HepG2 (cell line): ENCODE data around the gene IZUMO4. TPM values are rescaled to one million over a fixed set of nuclear protein-coding genes. Genes with fewer than 3 reads are reported as not detected.

Experiments used
- AGO2 ChIP-seq: fragments of 200-400 bp; formaldehyde crosslinking; optimal IDR thresholded peaks from 2 replicates; pipeline ENCODE3; 2017; ENCODE audit warnings: mild to moderate bottlenecking, low read depth, low read length, moderate library complexity
- ARNT2 ChIP-seq: sonication (generic); formaldehyde crosslinking; IDR thresholded peaks from 2 replicates; pipeline ENCODE4 v1.8.0; 2022; ENCODE audit warnings: mild to moderate bottlenecking, low read depth, missing genetic modification reagents, moderate library complexity
- GATAD1 ChIP-seq: IDR thresholded peaks from 2 replicates; pipeline ENCODE4 v1.6.1; 2016; ENCODE audit warnings: missing genetic modification reagents, missing compliant biosample characterization
- GLI4 ChIP-seq: sonication (generic); formaldehyde crosslinking; IDR thresholded peaks from 2 replicates; pipeline ENCODE4 v1.5.1; 2020; ENCODE audit warnings: missing genetic modification reagents, mild to moderate bottlenecking, moderate library complexity, borderline replicate concordance
- KLF13 ChIP-seq: sonication (generic); formaldehyde crosslinking; IDR thresholded peaks from 2 replicates; pipeline ENCODE4 v1.4.0; 2020; ENCODE audit warnings: mild to moderate bottlenecking, missing genetic modification reagents
- KLF6 ChIP-seq: IDR thresholded peaks from 2 replicates; pipeline ENCODE4 v1.8.0; 2016; ENCODE audit warnings: missing biosample characterization, missing genetic modification reagents
- MXD1 ChIP-seq: sonication (generic); formaldehyde crosslinking; IDR thresholded peaks from 2 replicates; pipeline ENCODE4 v1.4.0; 2020; ENCODE audit warnings: mild to moderate bottlenecking, missing genetic modification reagents
- NBN ChIP-seq: fragments of 450-650 bp; conservative IDR thresholded peaks from 2 replicates; pipeline ENCODE4 v1.6.1; 2017
- RFX3 ChIP-seq: IDR thresholded peaks from 2 replicates; pipeline ENCODE4 v1.6.1; 2016; ENCODE audit warnings: missing biosample characterization, missing genetic modification reagents
- SNAPC2 ChIP-seq: sonication (generic); formaldehyde crosslinking; IDR thresholded peaks from 2 replicates; pipeline ENCODE4 v1.8.1; 2022; ENCODE audit warnings: mild to moderate bottlenecking, missing genetic modification reagents
- TAF1 ChIP-seq: sonication (generic); formaldehyde crosslinking; IDR thresholded peaks from 2 replicates; pipeline ENCODE4 v1.4.0; 2020; ENCODE audit warnings: missing genetic modification reagents
- TAF15 ChIP-seq: fragments of 200-400 bp; formaldehyde crosslinking; IDR thresholded peaks from one replicate; pipeline ENCODE4 v1.6.1; 2018; ENCODE audit warnings: mild to moderate bottlenecking, low read depth, low read length; ENCODE audit not compliant: poor library complexity, severe bottlenecking
- TEAD2 ChIP-seq: sonication (generic); formaldehyde crosslinking; IDR thresholded peaks from 2 replicates; pipeline ENCODE4 v1.9.0; 2021; ENCODE audit warnings: missing genetic modification reagents
- TEAD3 ChIP-seq: optimal IDR thresholded peaks from 2 replicates; pipeline ENCODE3; 2016; ENCODE audit warnings: borderline replicate concordance
- THAP11 ChIP-seq: IDR thresholded peaks from 2 replicates; pipeline ENCODE4 v1.6.1; 2016; ENCODE audit warnings: missing biosample characterization, missing genetic modification reagents
- TP53 ChIP-seq: sonication (generic); formaldehyde crosslinking; conservative IDR thresholded peaks from 2 replicates; pipeline ENCODE4 v1.4.0; 2020; ENCODE audit warnings: missing genetic modification reagents
- U2AF1 ChIP-seq: fragments of 200-400 bp; formaldehyde crosslinking; optimal IDR thresholded peaks from 2 replicates; pipeline ENCODE3; 2017; ENCODE audit warnings: mild to moderate bottlenecking, low read depth, low read length
- ZBTB10 ChIP-seq: sonication (generic); formaldehyde crosslinking; IDR thresholded peaks from 2 replicates; pipeline ENCODE4 v1.4.0; 2020; ENCODE audit warnings: missing genetic modification reagents, borderline replicate concordance
- ZFP36L1 ChIP-seq: sonication (generic); formaldehyde crosslinking; IDR thresholded peaks from 2 replicates; pipeline ENCODE4 v1.8.0; 2022; ENCODE audit warnings: mild to moderate bottlenecking, missing genetic modification reagents, moderate library complexity
- ZNF329 ChIP-seq: sonication (generic); formaldehyde crosslinking; IDR thresholded peaks from 2 replicates; pipeline ENCODE4 v1.9.0; 2021; ENCODE audit warnings: low read depth, mild to moderate bottlenecking, missing genetic modification reagents
- ZNF775 ChIP-seq: sonication (generic); formaldehyde crosslinking; IDR thresholded peaks from 2 replicates; pipeline ENCODE4 v1.4.0; 2020; ENCODE audit warnings: missing genetic modification reagents, mild to moderate bottlenecking, moderate library complexity, borderline replicate concordance
- ZNF777 ChIP-seq: sonication (generic); formaldehyde crosslinking; IDR thresholded peaks from 2 replicates; pipeline ENCODE4 v1.4.0; 2020; ENCODE audit warnings: missing genetic modification reagents
- ZNF883 ChIP-seq: sonication (generic); formaldehyde crosslinking; IDR thresholded peaks from 2 replicates; pipeline ENCODE4 v1.5.1; 2020; ENCODE audit warnings: mild to moderate bottlenecking, missing genetic modification reagents; ENCODE audit errors: not compliant biosample characterization
- polyA plus RNA-seq, 8 experiments: library from polyadenylated mRNA; depleted of rRNA in 3 of 8; stranded (reverse) in 7 of 8; unstranded in 1 of 8; fragments of >200 nt; fragmentation: Illumina TruSeq in 4 of 8; extraction: Trizol in 4 of 8; gene quantifications; 2 replicates each; pipeline versions ENCODE4 v1.2.1 to v1.2.3, GENCODE V29; 2011 to 2016; ENCODE audit warnings: low read depth in 4 of 8, missing spikeins in 1 of 8, mixed read lengths in 1 of 8; ENCODE audit not compliant: insufficient read depth in 1 of 8
- total RNA-seq, 5 experiments: library from RNA; depleted of rRNA; stranded (reverse); fragments of >200 nt; fragmentation: Illumina TruSeq; extraction: Trizol; gene quantifications; 2 replicates each; pipeline ENCODE4 v1.2.3, GENCODE V29; 2016; ENCODE audit warnings: low read depth in 1 of 5
- TF ChIP-seq, protein P1 (sequence below): sonication (generic); formaldehyde crosslinking; IDR thresholded peaks from 2 replicates; pipeline ENCODE4 v1.5.0; 2020; ENCODE audit warnings: mild to moderate bottlenecking, missing genetic modification reagents

IZUMO4 gene
- total and polyA plus RNA-seq, 2 of the 13 experiments (the other 11 are each of a cell fraction or from before 2014, with no cell fraction given) = 0.77 to 3.9 TPM

DNA sequence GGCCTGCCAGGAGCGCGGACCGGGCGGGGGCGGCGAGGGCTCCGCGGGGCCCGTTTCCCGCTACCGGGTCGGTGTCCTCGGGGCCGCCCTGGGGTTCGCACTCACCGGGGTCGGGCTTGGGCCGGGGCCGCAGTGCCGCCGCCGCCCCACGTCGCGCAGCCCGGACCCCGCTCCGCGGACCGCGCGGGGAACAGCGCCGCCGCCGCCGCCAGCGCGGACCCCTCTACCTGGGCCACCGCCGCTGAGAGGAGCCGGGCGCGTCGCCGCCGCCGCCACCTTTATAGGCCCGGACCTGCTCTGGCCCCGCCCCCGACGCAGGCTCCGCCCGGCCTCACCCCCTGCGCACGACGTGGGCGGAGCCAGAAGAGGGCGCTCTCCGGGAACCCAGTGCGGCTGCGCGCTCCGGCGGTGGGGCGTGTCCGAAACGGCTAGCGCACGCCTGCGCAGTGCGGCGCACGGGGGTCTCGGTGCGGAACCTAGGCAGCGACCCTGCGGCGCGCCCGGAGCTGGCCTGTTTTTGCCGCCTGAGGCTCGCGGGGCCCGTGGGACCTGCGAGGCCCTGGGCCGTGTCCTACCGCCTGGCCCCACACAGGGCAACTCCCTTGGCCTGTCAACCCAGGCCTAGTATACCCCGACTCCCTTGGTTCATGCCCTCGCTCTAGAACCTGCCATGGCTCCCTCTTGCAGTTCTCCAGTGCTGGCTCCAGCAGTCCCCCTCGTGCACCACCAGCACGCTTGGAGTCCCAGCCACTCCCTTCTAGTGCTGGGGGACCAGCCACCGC, 45.5 kb upstream of the IZUMO4 start, which contains the start of gene MKNK2 (continued):
- TF ChIP-seq ZNF883 (CRISPR knock-in tag) = no peak
- TF ChIP-seq ZBTB10 (CRISPR knock-in tag) = no peak
- 0 out of 2 replicates have a peak, but pooled peaks have one; percentile 53 for TF ChIP-seq KLF6 (CRISPR knock-in tag)
- TF ChIP-seq, protein P1, sequence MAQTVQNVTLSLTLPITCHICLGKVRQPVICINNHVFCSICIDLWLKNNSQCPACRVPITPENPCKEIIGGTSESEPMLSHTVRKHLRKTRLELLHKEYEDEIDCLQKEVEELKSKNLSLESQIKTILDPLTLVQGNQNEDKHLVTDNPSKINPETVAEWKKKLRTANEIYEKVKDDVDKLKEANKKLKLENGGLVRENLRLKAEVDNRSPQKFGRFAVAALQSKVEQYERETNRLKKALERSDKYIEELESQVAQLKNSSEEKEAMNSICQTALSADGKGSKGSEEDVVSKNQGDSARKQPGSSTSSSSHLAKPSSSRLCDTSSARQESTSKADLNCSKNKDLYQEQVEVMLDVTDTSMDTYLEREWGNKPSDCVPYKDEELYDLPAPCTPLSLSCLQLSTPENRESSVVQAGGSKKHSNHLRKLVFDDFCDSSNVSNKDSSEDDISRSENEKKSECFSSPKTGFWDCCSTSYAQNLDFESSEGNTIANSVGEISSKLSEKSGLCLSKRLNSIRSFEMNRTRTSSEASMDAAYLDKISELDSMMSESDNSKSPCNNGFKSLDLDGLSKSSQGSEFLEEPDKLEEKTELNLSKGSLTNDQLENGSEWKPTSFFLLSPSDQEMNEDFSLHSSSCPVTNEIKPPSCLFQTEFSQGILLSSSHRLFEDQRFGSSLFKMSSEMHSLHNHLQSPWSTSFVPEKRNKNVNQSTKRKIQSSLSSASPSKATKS (CRISPR knock-in tag) = no peak
- 0 out of 2 replicates have a peak, but pooled peaks have one; percentile 50 for TF ChIP-seq KLF13 (CRISPR knock-in tag)
- peak; percentile 9 for TF ChIP-seq AGO2
- TF ChIP-seq U2AF1 = peak; percentile 63
- TF ChIP-seq NBN = no peak
- TF ChIP-seq SNAPC2 (CRISPR knock-in tag) = no peak
- TF ChIP-seq RFX3 (CRISPR knock-in tag) = no peak
- TF ChIP-seq TAF15 = no peak
- no peak; the same call in 1 of the 2 replicates for TF ChIP-seq ZNF777 (CRISPR knock-in tag)
- TF ChIP-seq THAP11 (CRISPR knock-in tag) = peak; percentile 60
- TF ChIP-seq TP53 (CRISPR knock-in tag) = 0 out of 2 replicates have a peak, but pooled peaks have one; percentile 38
- peak; percentile 77; the same call in 1 of the 2 replicates for TF ChIP-seq MXD1
- TF ChIP-seq ZFP36L1 (CRISPR knock-in tag) = no peak
- peak; percentile 81 for TF ChIP-seq TAF1 (CRISPR knock-in tag)
- TF ChIP-seq TEAD3 (CRISPR knock-in tag) = peak; percentile 13
- TF ChIP-seq GLI4 (CRISPR knock-in tag) = no peak
- peak; percentile 89 for TF ChIP-seq ARNT2
- TF ChIP-seq ZNF329 (CRISPR knock-in tag) = peak; percentile 78
- TF ChIP-seq TEAD2 (CRISPR knock-in tag) = no peak
- no peak for TF ChIP-seq GATAD1 (CRISPR knock-in tag)
- TF ChIP-seq ZNF775 (CRISPR knock-in tag) = no peak
